Neural progenitor cell (in vitro differentiated cells): ENCODE data around the gene CCDC68. TPM values are rescaled to one million over a fixed set of nuclear protein-coding genes. Genes with fewer than 3 reads are reported as not detected.

ENCODE experiments used
- DNase-seq: peaks from one replicate; pipeline ENCODE4 v3.0.0-alpha.2; 2016; ENCODE audit warnings: low spot score
- H2AFZ ChIP-seq: fragments of 200-600 bp; sonication (generic); replicated peaks from 2 replicates; pipeline ENCODE4 v1.6.1; 2016; ENCODE audit warnings: antibody characterized with exemption
- H3F3A ChIP-seq: fragments of 200-600 bp; sonication (generic); 2 replicates; pipeline ENCODE4 v1.6.1; 2016; ENCODE audit warnings: antibody characterized with exemption, low read depth
- H3K27ac ChIP-seq: fragments of 200-600 bp; sonication (generic); 2 replicates; pipeline ENCODE4 v1.5.1; 2016; ENCODE audit warnings: mild to moderate bottlenecking
- H3K27me3 ChIP-seq: fragments of 200-600 bp; sonication (generic); 2 replicates; pipeline ENCODE4 v1.6.1; 2016; ENCODE audit warnings: mild to moderate bottlenecking, moderate library complexity
- H3K36me3 ChIP-seq: fragments of 200-600 bp; sonication (generic); 2 replicates; pipeline ENCODE4 v1.5.1; 2016
- H3K4me1 ChIP-seq: fragments of 200-600 bp; sonication (generic); 2 replicates; pipeline ENCODE4 v1.6.1; 2016; ENCODE audit warnings: mixed run types
- H3K4me2 ChIP-seq: fragments of 200-600 bp; sonication (generic); 2 replicates; pipeline ENCODE4 v1.6.1; 2016
- H3K4me3 ChIP-seq: fragments of 200-600 bp; sonication (generic); 2 replicates; pipeline ENCODE4 v1.5.1; 2016
- H3K79me2 ChIP-seq: fragments of 200-600 bp; sonication (generic); 2 replicates; pipeline ENCODE4 v1.6.1; 2016; ENCODE audit warnings: low read depth
- H3K9ac ChIP-seq: fragments of 200-600 bp; sonication (generic); 2 replicates; pipeline ENCODE4 v1.6.1; 2016
- H3K9me3 ChIP-seq: fragments of 200-600 bp; sonication (generic); 2 replicates; pipeline ENCODE4 v1.5.1; 2016; ENCODE audit warnings: low read depth
- H4K20me1 ChIP-seq: fragments of 200-600 bp; sonication (generic); 2 replicates; pipeline ENCODE4 v1.6.1; 2016; ENCODE audit warnings: low read depth
- H3K27ac Mint-ChIP-seq: 3 replicates; pipeline ENCODE4 v1.8.0; 2021; ENCODE audit warnings: mixed read lengths
- H3K27me3 Mint-ChIP-seq: 2 replicates; pipeline ENCODE4 v1.8.0; 2022; ENCODE audit warnings: low read depth, mild to moderate bottlenecking, inconsistent platforms, moderate library complexity, mixed read lengths; ENCODE audit not compliant: insufficient read depth
- H3K36me3 Mint-ChIP-seq: 3 replicates; pipeline ENCODE4 v1.8.0; 2021; ENCODE audit warnings: mixed read lengths
- H3K4me1 Mint-ChIP-seq: 3 replicates; pipeline ENCODE4 v1.8.0; 2021; ENCODE audit warnings: mixed read lengths
- H3K4me3 Mint-ChIP-seq: 3 replicates; pipeline ENCODE4 v1.8.0; 2021; ENCODE audit warnings: mild to moderate bottlenecking, moderate library complexity, mixed read lengths
- H3K9me3 Mint-ChIP-seq: 3 replicates; pipeline ENCODE4 v1.8.0; 2020; ENCODE audit warnings: mixed read lengths
- CTCF ChIP-seq: fragments of 200-600 bp; sonication (generic); IDR thresholded peaks from 2 replicates; pipeline ENCODE4 v1.5.1; 2017; ENCODE audit warnings: antibody characterized with exemption, mild to moderate bottlenecking
- EZH2 ChIP-seq: fragments of 200-600 bp; sonication (generic); IDR thresholded peaks from 2 replicates; pipeline ENCODE4 v1.6.1; 2017; ENCODE audit warnings: antibody characterized with exemption, mild to moderate bottlenecking, moderate library complexity
- EZH2phosphoT487 ChIP-seq: fragments of 200-600 bp; sonication (generic); IDR thresholded peaks from 2 replicates; pipeline ENCODE4 v1.6.1; 2017; ENCODE audit warnings: antibody characterized with exemption
- total RNA-seq: library from RNA; depleted of rRNA; stranded (reverse); fragments of >200 nt; gene quantifications from 2 replicates; pipeline ENCODE4 v1.2.3, GENCODE V29; 2015; ENCODE audit warnings: low replicate concordance

The CCDC68 gene
- total RNA-seq, 1 donor from 2014 or later = not detected

GRCh38 chr18:54867131-54867530 is 92.1 kb downstream of the CCDC68 start:
- H3K27me3 Mint-ChIP-seq = no peaks in the 10 kb centered on the region
- H3K36me3 ChIP-seq = no peaks in the 10 kb centered on the region

GRCh38 chr18:54860941-54861340 is 98.3 kb downstream of the CCDC68 start:
- H3K36me3 ChIP-seq = no peaks in the 10 kb centered on the region
- H3K27me3 ChIP-seq = no peaks in the 10 kb centered on the region
- no peaks in the 10 kb centered on the region for H4K20me1 ChIP-seq
- Mint-ChIP-seq H3K4me1 (no peaks in the 10 kb centered on the region), H3K36me3 (no peaks in the 10 kb centered on the region), H3K9me3 (no peaks in the 10 kb centered on the region), H3K27me3 (no peaks in the 10 kb centered on the region), H3K4me3 (no peak overlapping the region), H3K27ac (no peak overlapping the region)
- H2AFZ ChIP-seq = no peak overlapping the region
- no peak for DNase-seq
- no peak overlapping the region for H3K4me2 ChIP-seq
- peaks cover 6% of the 10 kb centered on the region for H3K4me1 ChIP-seq
- H3K4me3 ChIP-seq = no peak overlapping the region
- no peak overlapping the region for H3K9ac ChIP-seq
- no peak overlapping the region for H3K27ac ChIP-seq
- no peaks in the 10 kb centered on the region for H3K9me3 ChIP-seq
- TF ChIP-seq EZH2phosphoT487 (no peak), EZH2 (no peak), CTCF (no peak)
- H3K79me2 ChIP-seq = no peaks in the 10 kb centered on the region
- no peaks in the 10 kb centered on the region for H3F3A ChIP-seq

More at GRCh38 chr18:54867131-54867530, 92.1 kb downstream of the CCDC68 start:
- Mint-ChIP-seq H3K4me3 (no peak overlapping the region), H3K36me3 (no peaks in the 10 kb centered on the region), H3K27ac (no peak overlapping the region), H3K9me3 (peaks cover 3% of the 10 kb centered on the region), H3K4me1 (no peaks in the 10 kb centered on the region)
- no peak overlapping the region for H3K9ac ChIP-seq
- no peaks in the 10 kb centered on the region for H3F3A ChIP-seq
- no peak overlapping the region for H3K4me2 ChIP-seq
- H3K4me1 ChIP-seq = no peaks in the 10 kb centered on the region
- no peak overlapping the region for H2AFZ ChIP-seq
- no peak for DNase-seq
- no peaks in the 10 kb centered on the region for H4K20me1 ChIP-seq
- no peak overlapping the region for H3K4me3 ChIP-seq
- no peak overlapping the region for H3K27ac ChIP-seq
- H3K9me3 ChIP-seq = no peaks in the 10 kb centered on the region
- TF ChIP-seq EZH2phosphoT487 (no peak), EZH2 (no peak)
- H3K79me2 ChIP-seq = no peaks in the 10 kb centered on the region
- no peaks in the 10 kb centered on the region for H3K27me3 ChIP-seq

- Mint-ChIP-seq H3K27me3 (no peaks in the 10 kb centered on the region), H3K4me3 (no peak overlapping the region), H3K4me1 (no peaks in the 10 kb centered on the region), H3K9me3 (no peaks in the 10 kb centered on the region), H3K27ac (no peak overlapping the region), H3K36me3 (no peaks in the 10 kb centered on the region)
- no peak overlapping the region for H3K4me2 ChIP-seq
- no peaks in the 10 kb centered on the region for H3K9me3 ChIP-seq
- no peak overlapping the region for H3K9ac ChIP-seq
- no peak overlapping the region for H3K27ac ChIP-seq
- no peaks in the 10 kb centered on the region for H3F3A ChIP-seq
- TF ChIP-seq EZH2phosphoT487 = no peak
- no peak for TF ChIP-seq CTCF
- TF ChIP-seq EZH2 = no peak
- H3K4me3 ChIP-seq = no peak overlapping the region
- H3K36me3 ChIP-seq = no peaks in the 10 kb centered on the region
- H3K4me1 ChIP-seq = peaks cover 6% of the 10 kb centered on the region
- no peaks in the 10 kb centered on the region for H4K20me1 ChIP-seq
- no peaks in the 10 kb centered on the region for H3K27me3 ChIP-seq
- no peaks in the 10 kb centered on the region for H3K79me2 ChIP-seq
- no peak overlapping the region for H2AFZ ChIP-seq
- DNase-seq = no peak
Observed at GRCh38 chr18:54859667-54860421, 99.4 kb downstream of the CCDC68 start.

GRCh38 chr18:54857499-54857898 is 101.8 kb downstream of the CCDC68 start:
- no peak overlapping the region for H3K4me3 Mint-ChIP-seq
- no peak for DNase-seq
- no peaks in the 10 kb centered on the region for H3K79me2 ChIP-seq
- no peaks in the 10 kb centered on the region for H3K9me3 ChIP-seq
- H3K4me1 ChIP-seq = peaks cover 6% of the 10 kb centered on the region
- no peaks in the 10 kb centered on the region for H3K36me3 Mint-ChIP-seq
- H3K27me3 Mint-ChIP-seq = no peaks in the 10 kb centered on the region
- H3K4me1 Mint-ChIP-seq = no peaks in the 10 kb centered on the region
- no peaks in the 10 kb centered on the region for H3K9me3 Mint-ChIP-seq
- no peaks in the 10 kb centered on the region for H3F3A ChIP-seq
- no peak overlapping the region for H3K27ac ChIP-seq
- H3K27me3 ChIP-seq = no peaks in the 10 kb centered on the region
- H4K20me1 ChIP-seq = no peaks in the 10 kb centered on the region
- no peak overlapping the region for H2AFZ ChIP-seq
- no peak overlapping the region for H3K9ac ChIP-seq
- no peaks in the 10 kb centered on the region for H3K36me3 ChIP-seq
- H3K27ac Mint-ChIP-seq = no peak overlapping the region
- no peak overlapping the region for H3K4me3 ChIP-seq
- no peak overlapping the region for H3K4me2 ChIP-seq
- TF ChIP-seq EZH2 (no peak), CTCF (no peak), EZH2phosphoT487 (no peak)
